Activated CD4-positive, alpha-beta T cell treated with anti-CD3 and anti-CD28 coated beads, Interleukin-10, Interleukin-2, amounts not matched to agents 100 ng/mL and 50 ng/mL, durations not matched to agents 16 hours and 8 hours (primary cell): ENCODE measurements around the gene KLK4.

Source experiments
- DNase-seq: peaks from one replicate; pipeline ENCODE4 v3.0.0-alpha.2; 2020

KLK4 gene

GRCh38 chr19:50877338-50877737, 33.9 kb downstream of the KLK4 start:
- DNase-seq = no peak

GRCh38 chr19:50876456-50876855, 34.7 kb downstream of the KLK4 start:
- no peak for DNase-seq

GRCh38 chr19:50875795-50876422, 35.3 kb downstream of the KLK4 start:
- no peak for DNase-seq

GRCh38 chr19:50874211-50874610, 37.0 kb downstream of the KLK4 start:
- no peak for DNase-seq

- DNase-seq = no peak
These were observed 38.1 kb downstream of the KLK4 start, which contains the start of gene KLK2 for GRCh38 chr19:50873056-50873455. Gene KLK2 (plus strand): TSS chr19:50873439. CDS start chr19:50873474, 35 bp downstream.

- DNase-seq = peak; percentile 35
These were observed 40.6 kb downstream of the KLK4 start for GRCh38 chr19:50870417-50871089.

- DNase-seq = no peak
These were observed 41.7 kb downstream of the KLK4 start for GRCh38 chr19:50869479-50869878.

- no peak for DNase-seq
These were observed 49.5 kb downstream of the KLK4 start for GRCh38 chr19:50861496-50862286.

GRCh38 chr19:50861010-50861409, 50.2 kb downstream of the KLK4 start:
- DNase-seq = no peak

GRCh38 chr19:50859849-50860248, 51.3 kb downstream of the KLK4 start:
- DNase-seq = no peak

GRCh38 chr19:50858886-50859285, 52.3 kb downstream of the KLK4 start:
- no peak for DNase-seq

GRCh38 chr19:50857366-50857765, 53.8 kb downstream of the KLK4 start:
- DNase-seq = no peak
